ENCODE results near the gene ISM2. TPM values are rescaled to one million over a fixed set of nuclear protein-coding genes. Genes with fewer than 3 reads are reported as not detected.

Gene ISM2
- total RNA-seq, 1 donor from 2014 or later = not detected

Other genes starting within 250 kb of the ISM2 start
- gene NGB, start 227.6 kb downstream of the ISM2 start, total RNA-seq = not detected
- gene POMT2, start 177.9 kb downstream of the ISM2 start, total RNA-seq = 19.7 TPM
- gene GSTZ1, start 177.8 kb downstream of the ISM2 start, total RNA-seq = 14.9 TPM
- 4.8 TPM for gene TMED8, start 121.7 kb downstream of the ISM2 start, total RNA-seq
- not detected for gene SAMD15, start 121.4 kb downstream of the ISM2 start, total RNA-seq
- not detected for gene NOXRED1, start 75.3 kb downstream of the ISM2 start, total RNA-seq
- 10.9 TPM for gene VIPAS39, start 41.2 kb downstream of the ISM2 start, total RNA-seq
- gene AHSA1, start 40.7 kb downstream of the ISM2 start, total RNA-seq = 205 TPM
- gene SPTLC2, start 117.8 kb upstream of the ISM2 start, total RNA-seq = 10.2 TPM
- 12.1 TPM for gene ALKBH1, start 209.2 kb upstream of the ISM2 start, total RNA-seq
- gene SLIRP, start 209.3 kb upstream of the ISM2 start, total RNA-seq = 212 TPM